ENCODE results near the gene PSRC1. TPM values are rescaled to one million over a fixed set of nuclear protein-coding genes. Genes with fewer than 3 reads are reported as not detected.

Gene PSRC1
- total RNA-seq, 1 experiment from 2014 or later, result 21.3 TPM

DNA sequence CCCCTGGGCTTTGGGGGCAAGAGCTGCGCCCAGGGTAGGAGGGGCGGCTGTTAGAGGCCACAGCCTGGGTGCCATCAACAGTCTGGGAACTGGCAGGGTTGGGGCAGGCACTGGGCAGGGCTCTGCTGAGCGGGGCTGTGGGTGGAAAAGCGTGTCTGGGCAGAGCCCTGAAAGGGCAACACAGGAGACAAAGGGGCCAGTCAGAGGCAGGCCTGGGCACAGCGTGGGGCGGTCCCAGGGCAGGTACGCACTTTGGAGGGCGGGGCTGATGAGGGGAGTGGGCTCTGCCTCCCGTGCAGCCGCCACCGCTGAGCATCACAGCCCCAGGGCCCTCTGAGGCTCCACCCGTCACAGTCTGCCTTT lies 19.7 kb downstream of the PSRC1 start:
- peaks cover 2% of the 10 kb centered on the region for H3K9me3 Mint-ChIP-seq (ENCODE audit: low read depth, unreplicated experiment)
- no peak overlapping the region for H3K27ac Mint-ChIP-seq (ENCODE audit: unreplicated experiment)
- H3K4me3 Mint-ChIP-seq (ENCODE audit: low read depth, unreplicated experiment), result no peak overlapping the region
- peaks cover 3% of the 10 kb centered on the region for H3K36me3 Mint-ChIP-seq (ENCODE audit: insufficient read depth, unreplicated experiment)
- no peak for DNase-seq
- no peaks in the 10 kb centered on the region for H3K27me3 Mint-ChIP-seq (ENCODE audit: unreplicated experiment)
- intact Hi-C loops (cut with micrococcal nuclease; ENCODE audit: unreplicated experiment), result loop anchor here (1.0 kb wide), 1 partner anchor 136 kb away; no protein-coding TSS in a partner anchor
- peaks cover 7% of the 10 kb centered on the region for H3K4me1 Mint-ChIP-seq (ENCODE audit: low read depth, unreplicated experiment)
- TF ChIP-seq, protein P1, sequence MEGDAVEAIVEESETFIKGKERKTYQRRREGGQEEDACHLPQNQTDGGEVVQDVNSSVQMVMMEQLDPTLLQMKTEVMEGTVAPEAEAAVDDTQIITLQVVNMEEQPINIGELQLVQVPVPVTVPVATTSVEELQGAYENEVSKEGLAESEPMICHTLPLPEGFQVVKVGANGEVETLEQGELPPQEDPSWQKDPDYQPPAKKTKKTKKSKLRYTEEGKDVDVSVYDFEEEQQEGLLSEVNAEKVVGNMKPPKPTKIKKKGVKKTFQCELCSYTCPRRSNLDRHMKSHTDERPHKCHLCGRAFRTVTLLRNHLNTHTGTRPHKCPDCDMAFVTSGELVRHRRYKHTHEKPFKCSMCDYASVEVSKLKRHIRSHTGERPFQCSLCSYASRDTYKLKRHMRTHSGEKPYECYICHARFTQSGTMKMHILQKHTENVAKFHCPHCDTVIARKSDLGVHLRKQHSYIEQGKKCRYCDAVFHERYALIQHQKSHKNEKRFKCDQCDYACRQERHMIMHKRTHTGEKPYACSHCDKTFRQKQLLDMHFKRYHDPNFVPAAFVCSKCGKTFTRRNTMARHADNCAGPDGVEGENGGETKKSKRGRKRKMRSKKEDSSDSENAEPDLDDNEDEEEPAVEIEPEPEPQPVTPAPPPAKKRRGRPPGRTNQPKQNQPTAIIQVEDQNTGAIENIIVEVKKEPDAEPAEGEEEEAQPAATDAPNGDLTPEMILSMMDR (IDR thresholded peaks at IDR 0.05; ENCODE audit: unreplicated experiment), result no peak
- BruUV-seq (replicated peaks), result no TSS peak
- CTCF ChIA-PET, result no interaction called here

DNA sequence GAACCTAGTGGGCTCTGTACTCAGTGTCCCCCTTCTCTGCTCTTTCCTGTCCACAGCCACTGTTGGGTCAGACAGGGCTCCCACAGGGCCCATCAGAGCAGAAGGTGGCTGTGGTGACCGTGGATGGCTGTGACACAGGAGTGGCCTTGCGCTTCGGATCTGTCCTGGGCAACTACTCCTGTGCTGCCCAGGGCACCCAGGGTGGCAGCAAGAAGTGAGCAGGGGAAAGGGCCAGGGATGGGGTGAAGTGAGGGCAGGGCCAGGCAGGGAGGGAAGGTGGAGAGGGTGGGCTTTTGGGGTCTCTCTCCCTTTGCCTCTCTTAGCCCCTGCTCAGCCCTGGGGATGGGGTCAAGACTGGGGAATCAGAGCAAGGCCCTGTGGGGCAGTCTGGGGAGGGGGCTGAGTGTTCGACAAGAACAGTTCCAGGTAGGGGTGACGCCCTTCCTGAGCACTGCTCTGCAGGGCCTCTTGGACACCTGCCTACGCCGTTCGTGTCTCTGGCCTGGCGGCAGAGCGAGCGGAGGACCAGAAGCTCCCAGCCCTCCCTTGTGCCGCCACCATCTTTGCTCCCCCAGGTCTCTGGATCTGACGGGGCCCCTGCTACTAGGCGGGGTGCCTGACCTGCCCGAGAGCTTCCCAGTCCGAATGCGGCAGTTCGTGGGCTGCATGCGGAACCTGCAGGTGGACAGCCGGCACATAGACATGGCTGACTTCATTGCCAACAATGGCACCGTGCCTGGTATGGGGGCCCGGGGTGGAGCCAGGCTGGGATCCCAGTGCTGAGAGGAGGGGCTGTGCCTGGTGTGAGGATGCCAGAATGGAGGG lies 20.5 kb downstream of the PSRC1 start:
- Mint-ChIP-seq H3K27me3 (ENCODE audit: unreplicated experiment) (no peaks in the 10 kb centered on the region), H3K9me3 (ENCODE audit: low read depth, unreplicated experiment) (no peaks in the 10 kb centered on the region), H3K4me3 (ENCODE audit: low read depth, unreplicated experiment) (no peak overlapping the region), H3K36me3 (ENCODE audit: insufficient read depth, unreplicated experiment) (peaks cover 5% of the 10 kb centered on the region), H3K27ac (ENCODE audit: unreplicated experiment) (no peak overlapping the region), H3K4me1 (ENCODE audit: low read depth, unreplicated experiment) (peaks cover 7% of the 10 kb centered on the region)
- CTCF ChIA-PET, result no interaction called here
- intact Hi-C loops (cut with micrococcal nuclease; ENCODE audit: unreplicated experiment), result loop anchor here (1.0 kb wide), 1 partner anchor 137 kb away; no protein-coding TSS in a partner anchor
- TF ChIP-seq, protein P1 (IDR thresholded peaks at IDR 0.05; ENCODE audit: unreplicated experiment), result no peak
- DNase-seq, result no peak
- BruUV-seq (replicated peaks), result no TSS peak

DNA sequence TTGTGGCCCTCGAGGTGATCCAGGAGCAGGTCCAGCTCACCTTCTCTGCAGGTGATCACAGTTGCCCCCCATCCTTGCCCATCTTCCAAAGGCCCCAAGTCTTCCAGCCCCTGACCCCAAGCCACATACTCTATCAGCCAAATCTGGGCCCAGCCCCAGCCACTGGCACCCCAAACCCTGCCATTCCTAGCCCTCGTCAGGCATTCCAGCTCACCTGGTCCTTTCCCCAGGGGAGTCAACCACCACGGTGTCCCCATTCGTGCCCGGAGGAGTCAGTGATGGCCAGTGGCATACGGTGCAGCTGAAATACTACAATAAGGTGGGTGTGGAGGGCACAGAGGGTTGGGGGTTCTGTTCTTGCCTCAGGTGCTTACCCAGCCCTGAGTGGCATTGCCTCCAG lies 21.4 kb downstream of the PSRC1 start:
- H3K4me1 Mint-ChIP-seq (ENCODE audit: low read depth, unreplicated experiment), result peaks cover 7% of the 10 kb centered on the region
- intact Hi-C loops (cut with micrococcal nuclease; ENCODE audit: unreplicated experiment), result no loop called here
- no peak for DNase-seq
- H3K9me3 Mint-ChIP-seq (ENCODE audit: low read depth, unreplicated experiment), result no peaks in the 10 kb centered on the region
- TF ChIP-seq, protein P1 (IDR thresholded peaks at IDR 0.05; ENCODE audit: unreplicated experiment), result no peak
- no peak overlapping the region for H3K4me3 Mint-ChIP-seq (ENCODE audit: low read depth, unreplicated experiment)
- no peak overlapping the region for H3K27ac Mint-ChIP-seq (ENCODE audit: unreplicated experiment)
- H3K36me3 Mint-ChIP-seq (ENCODE audit: insufficient read depth, unreplicated experiment), result peaks cover 5% of the 10 kb centered on the region
- CTCF ChIA-PET, result no interaction called here
- H3K27me3 Mint-ChIP-seq (ENCODE audit: unreplicated experiment), result no peaks in the 10 kb centered on the region
- BruUV-seq (replicated peaks), result no TSS peak

DNA sequence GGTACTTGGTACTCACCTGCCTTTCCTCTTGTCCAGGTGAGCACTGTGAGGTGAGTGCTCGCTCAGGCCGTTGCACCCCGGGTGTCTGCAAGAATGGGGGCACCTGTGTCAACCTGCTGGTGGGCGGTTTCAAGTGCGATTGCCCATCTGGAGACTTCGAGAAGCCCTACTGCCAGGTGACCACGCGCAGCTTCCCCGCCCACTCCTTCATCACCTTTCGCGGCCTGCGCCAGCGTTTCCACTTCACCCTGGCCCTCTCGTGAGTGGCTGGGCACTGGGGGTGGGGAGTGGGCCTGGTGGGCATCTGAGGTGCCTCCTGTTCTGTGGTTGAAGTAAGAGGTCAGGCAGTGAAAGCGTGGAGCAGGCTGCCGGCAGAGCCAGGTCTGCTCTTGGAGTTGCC lies 21.9 kb downstream of the PSRC1 start:
- CTCF ChIA-PET, result no interaction called here
- intact Hi-C loops (cut with micrococcal nuclease; ENCODE audit: unreplicated experiment), result no loop called here
- DNase-seq, result no peak
- peaks cover 8% of the 10 kb centered on the region for H3K4me1 Mint-ChIP-seq (ENCODE audit: low read depth, unreplicated experiment)
- TF ChIP-seq, protein P1 (IDR thresholded peaks at IDR 0.05; ENCODE audit: unreplicated experiment), result no peak
- H3K4me3 Mint-ChIP-seq (ENCODE audit: low read depth, unreplicated experiment), result no peak overlapping the region
- peaks cover 5% of the 10 kb centered on the region for H3K36me3 Mint-ChIP-seq (ENCODE audit: insufficient read depth, unreplicated experiment)
- no peaks in the 10 kb centered on the region for H3K9me3 Mint-ChIP-seq (ENCODE audit: low read depth, unreplicated experiment)
- no peak overlapping the region for H3K27ac Mint-ChIP-seq (ENCODE audit: unreplicated experiment)
- H3K27me3 Mint-ChIP-seq (ENCODE audit: unreplicated experiment), result no peaks in the 10 kb centered on the region
- no TSS peak for BruUV-seq (replicated peaks)

All from Calu3 (cell line).